Mesothelial cell of epicardium (in vitro differentiated cells): ENCODE measurements around the gene NAV2. TPM values are rescaled to one million over a fixed set of nuclear protein-coding genes. Genes with fewer than 3 reads are reported as not detected.

Source experiments
- DNase-seq, 2 experiments: peaks; one replicate each; pipeline ENCODE4 v3.0.0; 2021; ENCODE audit warnings: low spot score in 2 of 2; ENCODE audit not compliant: unreplicated experiment in 2 of 2
- H3K27ac Mint-ChIP-seq: 2 replicates; pipeline ENCODE4 v1.8.0; 2021; ENCODE audit warnings: mixed read lengths
- H3K27me3 Mint-ChIP-seq: 2 replicates; pipeline ENCODE4 v1.8.0; 2021; ENCODE audit warnings: low read depth, mixed read lengths
- H3K36me3 Mint-ChIP-seq: 2 replicates; pipeline ENCODE4 v1.8.0; 2021; ENCODE audit warnings: mixed read lengths
- H3K4me1 Mint-ChIP-seq: 2 replicates; pipeline ENCODE4 v1.8.0; 2021; ENCODE audit warnings: mixed read lengths
- H3K4me3 Mint-ChIP-seq: 2 replicates; pipeline ENCODE4 v1.8.0; 2021; ENCODE audit warnings: mild to moderate bottlenecking, moderate library complexity, mixed read lengths
- H3K9me3 Mint-ChIP-seq: 2 replicates; pipeline ENCODE4 v1.8.0; 2021; ENCODE audit warnings: mixed read lengths
- CTCF ChIP-seq: fragments of 200-600 bp; sonication (generic); IDR thresholded peaks from one replicate; pipeline ENCODE4 v1.5.0; 2021; ENCODE audit warnings: antibody characterized with exemption; ENCODE audit not compliant: unreplicated experiment
- total RNA-seq: library from RNA; stranded (reverse); gene quantifications from 3 replicates; pipeline ENCODE4 v1.2.1, GENCODE V29; 2021

NAV2 gene
- total RNA-seq, 1 donor from 2014 or later = 69.8 TPM

- TF ChIP-seq CTCF = no peak
- no peaks in the 10 kb centered on the region for H3K9me3 Mint-ChIP-seq
- H3K27me3 Mint-ChIP-seq = no peaks in the 10 kb centered on the region
Measured at GRCh38 chr11:20032577-20033260, 320.1 kb downstream of the NAV2 start.

GRCh38 chr11:20033806-20034205 is 321.2 kb downstream of the NAV2 start:
- no peaks in the 10 kb centered on the region for H3K36me3 Mint-ChIP-seq
- no peaks in the 10 kb centered on the region for H3K9me3 Mint-ChIP-seq
- DNase-seq = no peak
- H3K4me3 Mint-ChIP-seq = no peak overlapping the region
- peaks cover 83% of the 10 kb centered on the region for H3K4me1 Mint-ChIP-seq
- peak; percentile 24 for TF ChIP-seq CTCF
- H3K27me3 Mint-ChIP-seq = no peaks in the 10 kb centered on the region
- no peak overlapping the region for H3K27ac Mint-ChIP-seq

More at GRCh38 chr11:20032577-20033260, 320.1 kb downstream of the NAV2 start:
- no peak overlapping the region for H3K4me3 Mint-ChIP-seq
- no peak for DNase-seq
- peak overlapping the region; percentile 95 for H3K27ac Mint-ChIP-seq
- no peaks in the 10 kb centered on the region for H3K36me3 Mint-ChIP-seq
- peaks cover 83% of the 10 kb centered on the region for H3K4me1 Mint-ChIP-seq

- Mint-ChIP-seq H3K36me3 (peaks cover 3% of the 10 kb centered on the region), H3K9me3 (no peaks in the 10 kb centered on the region), H3K27ac (peak overlapping the region; percentile 20), H3K4me1 (peaks cover 80% of the 10 kb centered on the region), H3K4me3 (no peak overlapping the region), H3K27me3 (no peaks in the 10 kb centered on the region)
- DNase-seq = no peak
- no peak for TF ChIP-seq CTCF
Measured at GRCh38 chr11:20034941-20035340, 322.3 kb downstream of the NAV2 start.

- H3K4me1 Mint-ChIP-seq = peaks cover 78% of the 10 kb centered on the region
- TF ChIP-seq CTCF = no peak
- peak overlapping the region; percentile 20 for H3K27ac Mint-ChIP-seq
- no peak for DNase-seq
- no peaks in the 10 kb centered on the region for H3K27me3 Mint-ChIP-seq
- no peak overlapping the region for H3K4me3 Mint-ChIP-seq
- no peaks in the 10 kb centered on the region for H3K9me3 Mint-ChIP-seq
- peaks cover 7% of the 10 kb centered on the region for H3K36me3 Mint-ChIP-seq
Measured at GRCh38 chr11:20035375-20035700, 322.7 kb downstream of the NAV2 start.

- DNase-seq = no peak
- H3K27ac Mint-ChIP-seq = peak overlapping the region; percentile 33
- no peak for TF ChIP-seq CTCF
- peaks cover 75% of the 10 kb centered on the region for H3K4me1 Mint-ChIP-seq
- no peaks in the 10 kb centered on the region for H3K9me3 Mint-ChIP-seq
- no peak overlapping the region for H3K4me3 Mint-ChIP-seq
- no peaks in the 10 kb centered on the region for H3K27me3 Mint-ChIP-seq
- peaks cover 8% of the 10 kb centered on the region for H3K36me3 Mint-ChIP-seq
Measured at GRCh38 chr11:20035701-20036601, 323.3 kb downstream of the NAV2 start.
